IgD-negative memory B cell (primary cell): ENCODE results near the gene ERAS. TPM values are rescaled to one million over a fixed set of nuclear protein-coding genes. Genes with fewer than 3 reads are reported as not detected.
"Not testable (repeated sequence)": the region's sequence is repeated elsewhere in the genome, so short reads cannot be mapped to it uniquely, and the experiment has no call there.

Source experiments
- H3K27ac Mint-ChIP-seq, 3 donors: one replicate each; pipeline ENCODE4 v1.8.0; 2020 to 2022; ENCODE audit warnings: mild to moderate bottlenecking in 3 of 3, mixed read lengths in 3 of 3, moderate library complexity in 1 of 3
- H3K27me3 Mint-ChIP-seq: one replicate; pipeline ENCODE4 v1.8.0; 2021; ENCODE audit warnings: mixed read lengths
- H3K36me3 Mint-ChIP-seq: one replicate; pipeline ENCODE4 v1.8.0; 2020; ENCODE audit warnings: mild to moderate bottlenecking, mixed read lengths
- H3K4me1 Mint-ChIP-seq, 3 donors: one replicate each; pipeline ENCODE4 v1.8.0; 2020 to 2022; ENCODE audit warnings: mixed read lengths in 3 of 3, mild to moderate bottlenecking in 1 of 3
- H3K4me3 Mint-ChIP-seq, 4 donors: one replicate each; pipeline ENCODE4 v1.8.0; 2020 to 2022; ENCODE audit warnings: mild to moderate bottlenecking in 4 of 4, mixed read lengths in 4 of 4, moderate library complexity in 3 of 4
- H3K9me3 Mint-ChIP-seq, 3 donors: one replicate each; pipeline ENCODE4 v1.8.0; 2020 to 2021; ENCODE audit warnings: mixed read lengths in 3 of 3, mild to moderate bottlenecking in 1 of 3
- polyA plus RNA-seq: library from polyadenylated mRNA; unstranded; fragments of 300-500 nt; fragmentation: Illumina TruSeq; gene quantifications from one replicate; pipeline ENCODE4 v1.2.3, GENCODE V29; 2021

The ERAS gene
- polyA plus RNA-seq, 1 donor from 2014 or later: not detected

DNA sequence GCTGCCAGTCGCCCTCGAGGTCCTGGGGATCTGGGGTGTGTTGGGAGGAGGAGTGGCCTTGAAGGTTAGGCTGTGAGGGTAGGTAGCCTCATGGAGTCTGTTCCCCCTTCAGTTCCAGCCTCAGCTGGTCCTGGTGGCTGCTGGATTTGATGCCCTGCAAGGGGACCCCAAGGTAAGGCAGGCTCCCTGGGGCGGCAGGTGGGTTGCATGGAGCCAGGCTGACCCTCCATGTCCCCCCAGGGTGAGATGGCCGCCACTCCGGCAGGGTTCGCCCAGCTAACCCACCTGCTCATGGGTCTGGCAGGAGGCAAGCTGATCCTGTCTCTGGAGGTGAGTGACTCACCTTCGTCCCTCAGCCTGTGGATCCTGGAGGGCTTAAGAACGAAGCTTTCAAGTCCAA is 11.6 kb upstream of the ERAS start:
- Mint-ChIP-seq H3K27me3 (peaks cover 2% of the 10 kb centered on the region), H3K36me3 (peaks cover 2% of the 10 kb centered on the region), H3K9me3 (no peaks in the 10 kb centered on the region), H3K4me3 (no peak overlapping the region), H3K27ac (no peak overlapping the region), H3K4me1 (peaks cover 0 to 1% (median 0%) of the 10 kb centered on the region in 3 donors)

- H3K27ac Mint-ChIP-seq: no peak overlapping the region
- peaks cover 0 to 2% (median 0%) of the 10 kb centered on the region in 3 donors for H3K4me1 Mint-ChIP-seq
- peaks cover 2% of the 10 kb centered on the region for H3K27me3 Mint-ChIP-seq
- H3K4me3 Mint-ChIP-seq: no peak overlapping the region
- no peaks in the 10 kb centered on the region for H3K9me3 Mint-ChIP-seq
- H3K36me3 Mint-ChIP-seq: peaks cover 2% of the 10 kb centered on the region
Observed at GRCh38 chrX:48815266-48815665, 11.0 kb upstream of the ERAS start.

GRCh38 chrX:48816014-48816810 is 10.1 kb upstream of the ERAS start:
- H3K4me3 Mint-ChIP-seq: no peak overlapping the region

GRCh38 chrX:48818098-48818497 is 8.2 kb upstream of the ERAS start:
- Mint-ChIP-seq H3K27ac (no peak overlapping the region), H3K9me3 (no peaks in the 10 kb centered on the region), H3K4me3 (no peak overlapping the region), H3K36me3 (no peaks in the 10 kb centered on the region), H3K27me3 (peaks cover 2% of the 10 kb centered on the region), H3K4me1 (peaks cover 0 to 2% (median 0%) of the 10 kb centered on the region in 3 donors)

More at GRCh38 chrX:48816014-48816810, 10.1 kb upstream of the ERAS start:
- Mint-ChIP-seq H3K9me3 (no peaks in the 10 kb centered on the region), H3K27me3 (peaks cover 2% of the 10 kb centered on the region), H3K27ac (no peak overlapping the region), H3K4me1 (peaks cover 0 to 2% (median 0%) of the 10 kb centered on the region in 3 donors), H3K36me3 (no peaks in the 10 kb centered on the region)

DNA sequence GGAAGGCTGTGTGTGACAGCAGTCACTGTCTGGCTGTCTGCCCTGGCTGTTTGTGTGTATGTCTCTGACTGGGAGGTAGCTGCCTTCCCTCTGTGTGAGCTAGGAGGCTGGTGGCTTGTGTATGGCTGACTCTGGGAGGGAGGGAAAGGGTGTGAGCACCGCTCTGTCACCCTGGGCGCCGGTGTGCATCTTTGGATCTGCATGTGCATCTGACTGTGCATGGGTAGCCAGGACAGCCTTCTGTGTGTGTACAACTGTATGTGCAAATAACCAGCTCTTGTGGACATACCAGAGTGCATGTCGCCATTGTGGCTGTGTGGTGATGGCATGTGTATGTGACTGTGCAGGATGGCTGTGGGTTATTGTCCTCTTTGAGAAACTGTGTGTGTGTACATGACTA is 7.4 kb upstream of the ERAS start:
- Mint-ChIP-seq H3K27me3 (peaks cover 2% of the 10 kb centered on the region), H3K27ac (no peak overlapping the region), H3K4me3 (no peak overlapping the region), H3K9me3 (no peaks in the 10 kb centered on the region), H3K36me3 (no peaks in the 10 kb centered on the region), H3K4me1 (peaks cover 0 to 2% (median 0%) of the 10 kb centered on the region in 3 donors)

GRCh38 chrX:48819394-48819793 is 6.9 kb upstream of the ERAS start:
- not testable (repeated sequence) for H3K9me3 Mint-ChIP-seq, H3K4me3 Mint-ChIP-seq, H3K4me1 Mint-ChIP-seq, H3K27ac Mint-ChIP-seq, H3K36me3 Mint-ChIP-seq, H3K27me3 Mint-ChIP-seq

DNA sequence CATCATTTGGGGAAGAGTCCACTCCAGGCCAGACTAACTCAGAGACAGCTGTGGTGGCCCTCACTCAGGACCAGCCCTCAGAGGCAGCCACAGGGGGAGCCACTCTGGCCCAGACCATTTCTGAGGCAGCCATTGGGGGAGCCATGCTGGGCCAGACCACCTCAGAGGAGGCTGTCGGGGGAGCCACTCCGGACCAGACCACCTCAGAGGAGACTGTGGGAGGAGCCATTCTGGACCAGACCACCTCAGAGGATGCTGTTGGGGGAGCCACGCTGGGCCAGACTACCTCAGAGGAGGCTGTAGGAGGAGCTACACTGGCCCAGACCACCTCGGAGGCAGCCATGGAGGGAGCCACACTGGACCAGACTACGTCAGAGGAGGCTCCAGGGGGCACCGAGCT is 3.3 kb upstream of the ERAS start:
- H3K36me3 Mint-ChIP-seq: peaks cover 3% of the 10 kb centered on the region
- H3K9me3 Mint-ChIP-seq: no peaks in the 10 kb centered on the region
- peaks cover 13% of the 10 kb centered on the region for H3K27me3 Mint-ChIP-seq
- no peak overlapping the region for H3K27ac Mint-ChIP-seq
- H3K4me1 Mint-ChIP-seq: peaks cover 0 to 4% (median 3%) of the 10 kb centered on the region in 3 donors
- no peak overlapping the region for H3K4me3 Mint-ChIP-seq

- Mint-ChIP-seq H3K27ac (no peak overlapping the region), H3K4me3 (no peak overlapping the region), H3K9me3 (no peaks in the 10 kb centered on the region), H3K4me1 (peaks cover 0 to 4% (median 3%) of the 10 kb centered on the region in 3 donors), H3K27me3 (peaks cover 15% of the 10 kb centered on the region), H3K36me3 (peaks cover 3% of the 10 kb centered on the region)
Observed at GRCh38 chrX:48824066-48824465, 2.2 kb upstream of the ERAS start.

GRCh38 chrX:48826876-48827653 is 752 bp downstream of the ERAS start:
- Mint-ChIP-seq H3K4me3 (peak overlapping the region in 2 of 4 donors; percentile 45 to 47), H3K27ac (no peak overlapping the region), H3K27me3 (peaks cover 23% of the 10 kb centered on the region), H3K36me3 (peaks cover 5% of the 10 kb centered on the region), H3K9me3 (no peaks in the 10 kb centered on the region), H3K4me1 (peaks cover 0 to 3% (median 1%) of the 10 kb centered on the region in 3 donors)

- Mint-ChIP-seq H3K36me3 (peaks cover 5% of the 10 kb centered on the region), H3K27me3 (peaks cover 23% of the 10 kb centered on the region), H3K4me1 (peaks cover 0 to 3% (median 1%) of the 10 kb centered on the region in 3 donors), H3K27ac (no peak overlapping the region), H3K4me3 (peak overlapping the region in 2 of 4 donors; percentile 45 to 47), H3K9me3 (no peaks in the 10 kb centered on the region)
Observed at GRCh38 chrX:48827654-48827968, 1.3 kb downstream of the ERAS start.

- Mint-ChIP-seq H3K27ac (no peak overlapping the region), H3K36me3 (peaks cover 5% of the 10 kb centered on the region), H3K4me3 (peak overlapping the region in 1 of 4 donors; percentile 56), H3K9me3 (no peaks in the 10 kb centered on the region), H3K27me3 (peaks cover 26% of the 10 kb centered on the region), H3K4me1 (peaks cover 1 to 7% (median 3%) of the 10 kb centered on the region in 3 donors)
Observed at GRCh38 chrX:48829016-48829735, 2.9 kb downstream of the ERAS start.

GRCh38 chrX:48831136-48831908 is 5.0 kb downstream of the ERAS start:
- H3K36me3 Mint-ChIP-seq: peaks cover 2% of the 10 kb centered on the region
- H3K4me3 Mint-ChIP-seq: peak overlapping the region in 1 of 4 donors; percentile 30
- no peak overlapping the region for H3K27ac Mint-ChIP-seq
- peaks cover 0 to 2% (median 0%) of the 10 kb centered on the region in 3 donors for H3K9me3 Mint-ChIP-seq
- peaks cover 2 to 10% (median 9%) of the 10 kb centered on the region in 3 donors for H3K4me1 Mint-ChIP-seq
- H3K27me3 Mint-ChIP-seq: peaks cover 29% of the 10 kb centered on the region

- Mint-ChIP-seq H3K27me3 (peaks cover 33% of the 10 kb centered on the region), H3K36me3 (peaks cover 2% of the 10 kb centered on the region), H3K4me1 (peaks cover 4 to 12% (median 10%) of the 10 kb centered on the region in 3 donors), H3K9me3 (peaks cover 0 to 2% (median 0%) of the 10 kb centered on the region in 3 donors), H3K27ac (no peak overlapping the region), H3K4me3 (no peak overlapping the region)
Observed at GRCh38 chrX:48831909-48832291, 5.6 kb downstream of the ERAS start.

- Mint-ChIP-seq H3K4me3 (no peak overlapping the region), H3K4me1 (peaks cover 4 to 12% (median 7%) of the 10 kb centered on the region in 3 donors)
Observed at GRCh38 chrX:48833542-48834138, 7.3 kb downstream of the ERAS start.

More at GRCh38 chrX:48833542-48834138, 7.3 kb downstream of the ERAS start:
- H3K9me3 Mint-ChIP-seq: peaks cover 0 to 2% (median 0%) of the 10 kb centered on the region in 3 donors
- H3K27ac Mint-ChIP-seq: peak overlapping the region in 1 of 3 donors; percentile 68
- H3K36me3 Mint-ChIP-seq: peaks cover 2% of the 10 kb centered on the region
- peaks cover 23% of the 10 kb centered on the region for H3K27me3 Mint-ChIP-seq
